Prostate gland (tissue), 1 donor: ENCODE results near the gene NUAK1.

Source experiments
- POLR2A ChIP-seq: fragments of 450-650 bp; IDR thresholded peaks from one replicate; pipeline ENCODE4 v1.6.1; 2016; ENCODE audit warnings: antibody characterized with exemption, mild to moderate bottlenecking
- POLR2AphosphoS5 ChIP-seq: sonication (generic); formaldehyde crosslinking; IDR thresholded peaks from one replicate; pipeline ENCODE4 v1.6.1; 2017; ENCODE audit warnings: antibody characterized with exemption

DNA sequence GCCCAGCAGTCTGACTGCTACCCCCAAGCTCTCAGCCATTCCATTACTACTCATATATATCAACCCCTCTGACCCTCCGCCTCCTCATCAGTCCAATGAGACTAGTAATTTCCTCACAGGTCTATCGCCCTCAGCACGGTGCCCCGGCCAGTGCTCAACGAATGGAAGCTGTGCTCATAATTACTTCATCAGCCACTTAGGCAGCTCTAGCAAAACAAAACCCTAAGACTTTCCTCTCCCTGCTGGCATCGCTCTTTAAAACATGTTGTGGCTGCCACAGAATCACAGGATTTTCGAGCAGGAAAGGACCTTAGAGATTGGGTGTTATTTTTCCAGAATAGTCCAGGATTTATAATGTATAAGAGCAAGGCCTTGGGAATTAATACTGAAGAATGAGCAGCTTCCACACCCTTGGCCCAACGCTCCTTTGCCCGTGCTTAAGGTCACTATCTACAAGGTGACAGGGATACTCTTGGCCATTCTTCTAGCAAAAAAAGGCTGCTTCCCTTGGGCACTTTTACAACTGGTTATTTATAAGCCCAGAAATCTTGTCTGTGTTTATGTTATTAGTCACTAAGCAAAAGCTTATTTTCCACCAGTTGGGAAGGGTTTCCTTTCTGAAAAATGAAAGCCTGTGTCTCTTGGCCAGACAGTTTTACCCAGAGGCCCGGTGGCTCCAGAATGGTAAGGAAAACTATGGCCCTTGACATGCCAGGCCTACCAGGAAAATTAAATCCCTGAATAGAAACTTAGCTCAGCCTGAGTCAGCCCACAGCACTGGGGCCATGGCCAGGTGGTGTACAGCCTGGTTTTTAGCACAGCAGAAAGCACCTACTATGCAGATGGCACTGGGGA lies 47.9 kb downstream of the NUAK1 start:
- TF ChIP-seq POLR2A (no peak), POLR2AphosphoS5 (peak; percentile 51)
